Measurements from ENCODE around the gene RAB36.

GRCh38 chr22:23112472-23113012 is 32.7 kb upstream of the RAB36 start:
- TF ChIP-seq, protein P1, sequence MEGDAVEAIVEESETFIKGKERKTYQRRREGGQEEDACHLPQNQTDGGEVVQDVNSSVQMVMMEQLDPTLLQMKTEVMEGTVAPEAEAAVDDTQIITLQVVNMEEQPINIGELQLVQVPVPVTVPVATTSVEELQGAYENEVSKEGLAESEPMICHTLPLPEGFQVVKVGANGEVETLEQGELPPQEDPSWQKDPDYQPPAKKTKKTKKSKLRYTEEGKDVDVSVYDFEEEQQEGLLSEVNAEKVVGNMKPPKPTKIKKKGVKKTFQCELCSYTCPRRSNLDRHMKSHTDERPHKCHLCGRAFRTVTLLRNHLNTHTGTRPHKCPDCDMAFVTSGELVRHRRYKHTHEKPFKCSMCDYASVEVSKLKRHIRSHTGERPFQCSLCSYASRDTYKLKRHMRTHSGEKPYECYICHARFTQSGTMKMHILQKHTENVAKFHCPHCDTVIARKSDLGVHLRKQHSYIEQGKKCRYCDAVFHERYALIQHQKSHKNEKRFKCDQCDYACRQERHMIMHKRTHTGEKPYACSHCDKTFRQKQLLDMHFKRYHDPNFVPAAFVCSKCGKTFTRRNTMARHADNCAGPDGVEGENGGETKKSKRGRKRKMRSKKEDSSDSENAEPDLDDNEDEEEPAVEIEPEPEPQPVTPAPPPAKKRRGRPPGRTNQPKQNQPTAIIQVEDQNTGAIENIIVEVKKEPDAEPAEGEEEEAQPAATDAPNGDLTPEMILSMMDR (optimal IDR thresholded peaks at IDR 0.05 in 1 of 3, IDR thresholded peaks at IDR 0.05 in 1 of 3, conservative IDR thresholded peaks at IDR 0.05 in 1 of 3; ENCODE audit: extremely low read depth in 1 of 3, insufficient read depth in 2 of 3, low read length in 3 of 3): no peak
- TF ChIP-seq EZH2 (IDR thresholded peaks at IDR 0.05; ENCODE audit: low read length): no peak

All from keratinocyte (primary cell).